Tibial nerve (tissue), 4 donors: ENCODE results near the gene FAM50A.

Experiments
- CTCF ChIP-seq, 5 experiments: fragments of 200-600 bp in 3 of 5; fragments of 450-650 bp in 2 of 5; sonication (generic) in 3 of 5; IDR thresholded peaks; one replicate each; pipeline ENCODE4 v1.5.1; 2016 to 2019; ENCODE audit warnings: antibody characterized with exemption in 5 of 5, mild to moderate bottlenecking in 3 of 5, moderate library complexity in 2 of 5
- EP300 ChIP-seq, 2 donors: sonication (generic); formaldehyde crosslinking; IDR thresholded peaks; one replicate each; pipeline ENCODE4 v1.6.1; 2017; ENCODE audit warnings: antibody characterized with exemption in 2 of 2, mild to moderate bottlenecking in 1 of 2
- POLR2A ChIP-seq, 2 donors: fragments of 450-650 bp; IDR thresholded peaks; one replicate each; pipeline ENCODE4 v1.6.1; 2017; ENCODE audit warnings: antibody characterized with exemption in 2 of 2, mild to moderate bottlenecking in 2 of 2, moderate library complexity in 2 of 2

- TF ChIP-seq CTCF (IDR thresholded peaks at IDR 0.05) (no peak), POLR2A (IDR thresholded peaks at IDR 0.05) (no peak), EP300 (IDR thresholded peaks at IDR 0.05) (no peak)
These were observed 25.9 kb downstream of the FAM50A start for GRCh38 chrX:154469880-154470279.
